Activated naive CD4-positive, alpha-beta T cell (primary cell): ENCODE data around the gene PLA2G2E.
"Not testable (repeated sequence)": the region's sequence is repeated elsewhere in the genome, so short reads cannot be mapped to it uniquely, and the experiment has no call there.

Source experiments
- DNase-seq, 4 experiments: peaks; one replicate each; lab custom pipeline; 2025; lab: John Stamatoyannopoulos, UW

Gene PLA2G2E

DNA sequence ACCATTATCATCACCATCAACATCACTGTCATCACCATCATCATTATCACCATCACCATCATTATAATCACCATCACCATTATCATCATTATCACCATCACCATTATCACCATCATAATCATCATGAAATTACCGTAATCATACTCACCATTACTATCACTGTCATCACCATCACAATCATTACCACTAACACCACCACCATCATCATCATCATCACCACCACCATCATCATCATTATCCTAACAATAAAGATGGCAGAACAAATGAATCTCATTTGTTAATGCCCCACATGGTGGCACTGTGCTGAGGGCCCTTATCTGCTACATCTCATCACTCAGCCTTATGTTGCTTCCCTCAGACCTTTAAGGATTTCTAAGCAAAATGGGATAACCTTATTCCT is 9.4 kb upstream of the PLA2G2E start:
- no peak for DNase-seq

DNA sequence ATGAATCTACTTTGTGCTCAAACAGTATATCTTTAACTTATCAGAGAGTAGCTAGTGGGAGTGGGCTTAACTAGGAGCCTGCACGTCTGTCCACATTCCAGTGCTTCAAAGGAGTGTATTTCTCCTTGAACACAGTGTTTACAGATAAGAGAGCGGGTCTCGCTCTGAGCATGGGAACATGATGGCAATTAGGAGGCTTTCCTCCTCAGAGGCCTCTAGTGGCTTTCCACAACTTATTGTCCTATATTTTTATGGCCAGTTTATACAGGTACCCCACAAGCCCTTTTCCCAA is 3.7 kb upstream of the PLA2G2E start:
- not testable (repeated sequence) for DNase-seq

GRCh38 chr1:19926296-19927129 is 3.1 kb upstream of the PLA2G2E start:
- no peak for DNase-seq

DNA sequence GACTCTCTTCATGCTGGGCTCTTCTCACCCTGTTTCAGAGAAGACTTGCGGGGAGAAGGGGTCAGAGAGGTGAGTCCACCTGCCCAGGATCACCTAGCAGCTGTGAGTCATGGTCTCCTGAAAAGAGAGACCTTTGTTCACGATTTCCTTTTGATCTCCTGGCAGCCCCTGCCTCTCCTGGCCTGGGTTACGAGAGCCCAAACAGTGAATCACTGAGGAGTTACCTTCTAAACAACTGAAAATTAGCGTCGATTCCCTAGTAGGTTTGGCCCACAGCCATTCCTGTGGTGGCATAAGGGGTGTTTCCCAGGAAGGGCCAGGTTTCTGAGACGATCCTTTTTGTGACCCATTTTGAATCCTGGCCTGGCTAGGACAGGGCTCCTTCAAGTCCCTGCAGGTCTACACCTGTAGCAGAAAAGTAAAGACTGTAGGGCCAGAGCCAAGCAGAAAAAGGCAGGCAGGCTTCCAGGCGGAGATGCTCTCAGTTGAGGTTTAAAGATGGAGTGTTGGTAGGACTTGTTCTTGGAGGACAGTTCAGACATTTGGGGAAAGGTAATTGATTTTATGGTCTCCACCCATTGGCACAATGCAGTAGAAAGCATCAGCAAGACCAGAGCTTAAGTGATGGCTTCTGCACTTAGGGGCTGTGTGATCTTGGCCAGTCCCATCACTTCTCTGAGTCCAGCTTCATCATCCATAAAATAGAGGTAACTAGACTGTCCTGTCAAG is 2.1 kb upstream of the PLA2G2E start:
- DNase-seq: no peak

- DNase-seq: no peak
Observed at GRCh38 chr1:19923953-19924346, 533 bp upstream of the PLA2G2E start.

DNA sequence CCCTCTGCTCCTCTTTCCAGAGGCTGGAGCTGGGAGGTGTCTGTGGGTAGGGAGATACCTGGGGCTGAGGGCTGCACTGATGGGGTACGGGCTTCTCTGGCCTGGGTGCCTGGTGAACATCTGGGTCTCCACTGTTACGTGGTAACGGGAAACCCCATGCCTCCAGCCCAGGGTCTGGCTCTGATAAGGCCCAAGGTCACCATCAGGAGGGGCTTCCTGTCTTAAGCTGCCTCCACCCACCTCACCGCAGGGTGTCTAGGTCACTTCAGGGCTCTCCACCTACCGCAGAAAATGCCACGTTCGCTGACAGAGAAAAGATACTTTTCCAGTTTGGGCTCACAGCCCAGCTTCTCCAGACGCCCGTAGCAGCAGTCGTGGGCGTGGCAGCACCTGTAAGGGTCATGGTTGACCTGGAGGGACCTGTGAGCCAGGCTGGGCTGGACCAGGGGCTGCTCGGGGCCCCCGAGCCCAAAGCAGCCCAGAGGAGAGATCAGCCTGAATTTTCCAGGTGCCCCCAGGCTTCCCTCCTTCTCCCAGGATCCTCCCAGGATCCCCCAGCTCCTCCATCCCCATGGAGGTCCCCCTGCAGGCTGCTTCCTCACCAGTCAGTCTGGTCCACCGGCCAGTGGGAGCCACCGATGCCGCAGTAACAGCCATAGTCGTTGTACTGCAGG is 1.3 kb downstream of the PLA2G2E start:
- no peak for DNase-seq

- no peak for DNase-seq
Observed at GRCh38 chr1:19921310-19921709, 2.1 kb downstream of the PLA2G2E start.

DNA sequence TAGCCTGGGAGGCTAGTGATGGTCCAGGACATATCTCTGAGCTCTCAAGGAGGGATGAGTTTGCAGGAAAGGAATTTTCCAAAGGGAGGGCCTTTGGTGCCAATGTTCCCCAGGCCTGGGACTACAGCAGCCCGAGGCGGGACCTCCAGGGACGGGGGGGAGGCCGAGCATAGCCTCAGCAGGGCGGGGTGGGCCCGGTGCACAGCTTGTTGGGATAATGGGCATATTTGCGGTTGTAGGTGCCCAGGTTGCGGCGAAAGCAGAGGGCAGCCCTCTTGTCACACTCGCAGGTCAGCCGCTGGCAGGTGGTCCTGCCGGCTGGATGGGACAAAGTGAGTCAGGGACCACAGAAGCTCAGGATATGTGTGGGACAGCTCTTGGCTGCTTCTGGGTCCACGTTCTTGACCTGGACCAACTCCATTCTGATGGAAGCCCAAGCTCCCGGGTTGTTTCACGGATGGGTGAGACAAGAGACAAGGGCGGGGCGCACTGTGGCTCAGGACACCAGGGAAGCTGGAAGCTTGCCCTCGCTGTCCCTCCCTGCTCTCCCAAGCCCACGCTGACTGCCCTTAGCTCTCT is 3.2 kb downstream of the PLA2G2E start:
- DNase-seq: no peak

- peak; percentile 51 to 75 (median 70) for DNase-seq
Observed at GRCh38 chr1:19918057-19918456, 5.4 kb downstream of the PLA2G2E start.

DNA sequence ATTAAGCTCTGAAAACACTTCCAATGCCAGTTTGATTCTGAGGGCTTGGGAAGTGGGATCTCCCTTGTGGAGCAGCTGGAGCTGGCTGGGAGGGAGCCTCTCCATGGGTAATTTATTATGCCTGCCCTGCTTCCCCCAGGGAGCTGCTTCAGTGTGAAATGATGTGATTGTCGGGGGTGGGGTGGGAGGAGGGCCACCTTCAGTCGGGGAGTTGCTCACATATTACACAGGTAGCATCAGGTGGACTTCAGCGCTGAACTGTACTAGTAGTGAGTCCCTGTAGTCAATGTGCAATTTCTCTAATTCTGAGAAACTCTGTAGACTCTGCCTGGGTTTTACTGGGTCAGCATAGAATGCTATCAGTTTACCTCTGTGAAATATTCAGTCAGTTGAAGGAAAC is 12.8 kb downstream of the PLA2G2E start:
- no peak for DNase-seq

DNA sequence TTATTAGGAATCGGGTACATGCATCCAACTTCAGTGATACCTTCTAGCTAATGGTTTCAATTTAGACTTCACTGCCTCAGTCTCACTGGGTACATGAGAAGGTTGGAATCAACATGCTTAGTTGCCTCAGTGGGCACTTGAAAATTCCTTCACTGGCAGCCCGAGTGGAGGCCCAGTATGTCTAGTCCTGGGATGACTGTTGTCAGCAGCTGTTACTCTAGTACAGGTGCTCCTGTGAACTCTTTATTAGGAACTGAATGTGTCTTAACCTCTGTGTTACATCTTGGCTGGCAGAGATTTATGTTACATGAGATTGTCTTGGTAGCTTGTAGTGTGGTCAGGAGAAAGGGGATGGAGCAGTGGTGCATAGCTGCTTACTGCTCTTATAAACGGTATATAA is 13.4 kb downstream of the PLA2G2E start:
- DNase-seq: no peak

- no peak for DNase-seq
Observed at GRCh38 chr1:19909392-19909791, 14.0 kb downstream of the PLA2G2E start.

DNA sequence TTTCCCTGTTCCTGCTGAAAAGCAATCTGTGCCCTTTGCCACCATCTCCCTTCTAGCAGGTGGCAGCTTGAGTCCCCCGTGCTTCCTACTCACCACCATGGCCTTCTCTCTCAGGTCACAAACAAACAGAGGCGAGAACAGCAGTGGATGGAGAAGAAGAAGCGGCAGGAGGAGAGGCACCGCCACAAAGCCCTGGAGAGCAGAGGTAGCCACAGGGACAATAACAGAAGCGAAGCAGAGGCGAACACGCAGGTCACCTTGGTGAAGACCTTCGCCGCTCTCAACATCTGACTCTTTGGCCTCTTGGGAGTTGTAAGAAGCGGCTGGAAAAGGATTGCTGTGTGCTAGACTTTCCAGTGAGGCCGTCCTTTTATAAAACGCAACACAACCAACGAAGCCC is 16.0 kb downstream of the PLA2G2E start:
- DNase-seq: no peak

- no peak for DNase-seq
Observed at GRCh38 chr1:19903621-19904020, 19.8 kb downstream of the PLA2G2E start.

DNA sequence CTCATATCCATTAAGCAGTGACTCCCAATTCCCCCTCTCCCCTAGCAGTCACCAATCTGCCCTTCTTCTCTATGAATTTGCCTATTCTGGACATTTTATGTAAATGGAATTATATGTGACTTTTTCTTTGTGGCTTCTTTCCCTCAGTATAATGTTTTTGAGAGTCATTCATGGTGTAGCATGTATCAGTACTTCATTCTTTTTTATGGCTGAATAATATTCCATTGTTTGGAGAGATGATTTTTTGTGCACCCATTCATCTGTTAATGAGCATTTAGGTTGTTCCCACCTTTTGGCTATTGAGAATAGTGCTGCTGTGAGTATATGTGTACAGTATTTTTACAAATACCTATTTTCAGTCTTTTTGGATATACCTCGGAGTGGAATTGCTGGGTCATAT is 21.8 kb downstream of the PLA2G2E start:
- no peak for DNase-seq

- no peak for DNase-seq
Observed at GRCh38 chr1:19894218-19894617, 29.2 kb downstream of the PLA2G2E start.

GRCh38 chr1:19893687-19894086 is 29.7 kb downstream of the PLA2G2E start:
- DNase-seq: no peak

- DNase-seq: no peak
Observed at GRCh38 chr1:19892628-19893168, 30.7 kb downstream of the PLA2G2E start.

GRCh38 chr1:19892129-19892528 is 31.3 kb downstream of the PLA2G2E start:
- DNase-seq: no peak

GRCh38 chr1:19889656-19890055 is 33.8 kb downstream of the PLA2G2E start:
- DNase-seq: no peak

- DNase-seq: no peak
Observed at GRCh38 chr1:19888112-19888511, 35.3 kb downstream of the PLA2G2E start.

- DNase-seq: no peak
Observed at GRCh38 chr1:19885821-19886220, 37.6 kb downstream of the PLA2G2E start.
